ENCODE results near the gene CACNA2D2. TPM values are rescaled to one million over a fixed set of nuclear protein-coding genes. Genes with fewer than 3 reads are reported as not detected.

CACNA2D2 gene
- total RNA-seq, 1 donor from 2014 or later = 4.3 TPM

GRCh38 chr3:50417637-50418033, 85.8 kb downstream of the CACNA2D2 start:
- Histone ChIP-seq H3F3A (ENCODE audit: low read depth) (no peaks in the 10 kb centered on the region), H3K4me2 (no peak overlapping the region), H4K20me1 (ENCODE audit: low read depth) (no peaks in the 10 kb centered on the region), H3K4me3 (no peak overlapping the region), H2AFZ (replicated peaks) (no peak overlapping the region), H3K9me3 (ENCODE audit: low read depth) (no peaks in the 10 kb centered on the region), H3K4me1 (no peaks in the 10 kb centered on the region), H3K27me3 (no peaks in the 10 kb centered on the region), H3K9ac (no peak overlapping the region), H3K36me3 (no peaks in the 10 kb centered on the region), H3K79me2 (ENCODE audit: low read depth) (no peaks in the 10 kb centered on the region), H3K27ac (no peak overlapping the region)
- no peaks in the 10 kb centered on the region for H3K36me3 Mint-ChIP-seq
- H3K27ac Mint-ChIP-seq = no peak overlapping the region
- H3K4me3 Mint-ChIP-seq = no peak overlapping the region
- peaks cover 2% of the 10 kb centered on the region for H3K27me3 Mint-ChIP-seq (ENCODE audit: insufficient read depth, low read depth)
- TF ChIP-seq EZH2 (IDR thresholded peaks at IDR 0.05) = no peak
- TF ChIP-seq, protein P1, sequence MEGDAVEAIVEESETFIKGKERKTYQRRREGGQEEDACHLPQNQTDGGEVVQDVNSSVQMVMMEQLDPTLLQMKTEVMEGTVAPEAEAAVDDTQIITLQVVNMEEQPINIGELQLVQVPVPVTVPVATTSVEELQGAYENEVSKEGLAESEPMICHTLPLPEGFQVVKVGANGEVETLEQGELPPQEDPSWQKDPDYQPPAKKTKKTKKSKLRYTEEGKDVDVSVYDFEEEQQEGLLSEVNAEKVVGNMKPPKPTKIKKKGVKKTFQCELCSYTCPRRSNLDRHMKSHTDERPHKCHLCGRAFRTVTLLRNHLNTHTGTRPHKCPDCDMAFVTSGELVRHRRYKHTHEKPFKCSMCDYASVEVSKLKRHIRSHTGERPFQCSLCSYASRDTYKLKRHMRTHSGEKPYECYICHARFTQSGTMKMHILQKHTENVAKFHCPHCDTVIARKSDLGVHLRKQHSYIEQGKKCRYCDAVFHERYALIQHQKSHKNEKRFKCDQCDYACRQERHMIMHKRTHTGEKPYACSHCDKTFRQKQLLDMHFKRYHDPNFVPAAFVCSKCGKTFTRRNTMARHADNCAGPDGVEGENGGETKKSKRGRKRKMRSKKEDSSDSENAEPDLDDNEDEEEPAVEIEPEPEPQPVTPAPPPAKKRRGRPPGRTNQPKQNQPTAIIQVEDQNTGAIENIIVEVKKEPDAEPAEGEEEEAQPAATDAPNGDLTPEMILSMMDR (IDR thresholded peaks at IDR 0.05) = no peak
- TF ChIP-seq EZH2phosphoT487 (IDR thresholded peaks at IDR 0.05) = no peak
- no peak for DNase-seq (ENCODE audit: low spot score)
- peaks cover 7% of the 10 kb centered on the region for H3K4me1 Mint-ChIP-seq
- H3K9me3 Mint-ChIP-seq = no peaks in the 10 kb centered on the region

DNA sequence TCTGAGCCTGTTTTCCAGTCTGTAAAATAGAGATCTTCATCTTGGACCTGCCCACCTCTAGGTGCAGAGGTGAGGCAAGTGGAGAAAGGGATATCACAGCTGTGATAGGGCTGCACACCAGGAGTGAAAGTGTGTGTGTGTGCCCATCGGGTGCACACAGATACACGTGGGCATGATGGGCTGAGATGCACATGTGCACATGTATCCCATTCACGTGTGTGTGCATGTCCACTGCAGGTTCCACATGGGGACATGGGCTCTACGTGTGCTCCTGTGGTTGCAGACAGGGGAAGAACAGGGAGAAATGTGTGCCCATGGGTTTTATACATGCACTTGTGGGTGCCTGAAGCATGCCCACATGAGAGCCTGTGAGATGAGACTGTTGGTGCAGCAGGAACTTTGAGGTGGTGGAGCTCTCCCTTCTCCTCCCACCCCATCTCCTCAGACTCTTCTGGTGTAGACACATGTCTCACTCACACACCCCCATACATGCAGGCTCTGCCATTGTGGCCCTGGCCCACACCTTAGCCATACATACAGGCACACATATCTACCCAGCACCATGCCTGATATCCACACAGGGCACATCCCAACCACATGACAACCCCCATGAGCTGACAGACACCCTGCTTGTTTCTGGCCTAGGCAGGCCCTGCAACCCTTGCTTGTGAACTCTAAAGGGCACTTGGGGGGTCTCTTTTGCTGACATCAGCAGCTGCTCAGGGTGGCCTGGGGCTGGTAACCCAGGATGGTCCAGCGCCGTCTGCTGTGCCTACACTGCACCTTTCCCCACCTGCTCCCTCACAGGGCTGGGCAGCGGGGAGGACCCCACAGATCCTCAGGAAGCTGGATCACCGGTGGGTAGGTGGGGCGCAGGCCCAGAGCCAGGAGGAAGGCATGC, 86.4 kb downstream of the CACNA2D2 start:
- Mint-ChIP-seq H3K27me3 (ENCODE audit: insufficient read depth, low read depth) (peaks cover 2% of the 10 kb centered on the region), H3K36me3 (no peaks in the 10 kb centered on the region), H3K27ac (no peak overlapping the region), H3K9me3 (no peaks in the 10 kb centered on the region), H3K4me3 (no peak overlapping the region), H3K4me1 (peaks cover 8% of the 10 kb centered on the region)
- Histone ChIP-seq H3K27me3 (no peaks in the 10 kb centered on the region), H3K27ac (no peak overlapping the region), H3K36me3 (no peaks in the 10 kb centered on the region), H4K20me1 (ENCODE audit: low read depth) (no peaks in the 10 kb centered on the region), H3K9ac (no peak overlapping the region), H3K9me3 (ENCODE audit: low read depth) (no peaks in the 10 kb centered on the region), H3K79me2 (ENCODE audit: low read depth) (no peaks in the 10 kb centered on the region), H3K4me2 (no peak overlapping the region), H3K4me1 (no peaks in the 10 kb centered on the region), H2AFZ (replicated peaks) (no peak overlapping the region), H3K4me3 (no peak overlapping the region), H3F3A (ENCODE audit: low read depth) (no peaks in the 10 kb centered on the region)
- no peak for DNase-seq (ENCODE audit: low spot score)
- no peak for TF ChIP-seq EZH2 (IDR thresholded peaks at IDR 0.05)
- TF ChIP-seq, protein P1 (IDR thresholded peaks at IDR 0.05) = no peak
- TF ChIP-seq EZH2phosphoT487 (IDR thresholded peaks at IDR 0.05) = no peak

DNA sequence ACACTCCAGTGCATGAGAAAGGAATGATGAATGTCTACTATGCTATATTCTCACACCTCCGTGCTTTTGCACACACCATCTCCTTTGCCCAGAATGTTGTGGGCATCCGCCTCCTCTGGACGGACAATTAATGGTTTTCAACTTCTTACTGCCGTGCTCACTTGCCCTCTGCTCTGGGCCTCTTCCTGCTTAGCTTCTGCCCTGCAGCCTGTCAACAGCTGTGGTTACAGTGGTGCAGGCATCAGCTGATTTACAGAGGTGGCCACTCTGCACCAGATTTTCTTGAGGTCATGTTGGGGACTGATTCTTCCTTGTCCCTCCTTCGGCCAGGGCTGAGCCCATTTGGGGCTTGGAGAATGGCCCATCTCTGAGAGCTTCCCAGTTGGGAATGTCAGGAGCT, 87.6 kb downstream of the CACNA2D2 start:
- Histone ChIP-seq H3K36me3 (no peaks in the 10 kb centered on the region), H3K27ac (no peak overlapping the region), H3F3A (ENCODE audit: low read depth) (no peaks in the 10 kb centered on the region), H3K9ac (no peak overlapping the region), H3K79me2 (ENCODE audit: low read depth) (no peaks in the 10 kb centered on the region), H3K4me2 (no peak overlapping the region), H4K20me1 (ENCODE audit: low read depth) (no peaks in the 10 kb centered on the region), H3K4me3 (no peak overlapping the region), H2AFZ (replicated peaks) (no peak overlapping the region), H3K4me1 (no peaks in the 10 kb centered on the region), H3K27me3 (no peaks in the 10 kb centered on the region), H3K9me3 (ENCODE audit: low read depth) (no peaks in the 10 kb centered on the region)
- Mint-ChIP-seq H3K27ac (no peak overlapping the region), H3K36me3 (no peaks in the 10 kb centered on the region), H3K4me1 (peaks cover 10% of the 10 kb centered on the region), H3K27me3 (ENCODE audit: insufficient read depth, low read depth) (peaks cover 2% of the 10 kb centered on the region), H3K4me3 (no peak overlapping the region), H3K9me3 (no peaks in the 10 kb centered on the region)
- no peak for DNase-seq (ENCODE audit: low spot score)
- TF ChIP-seq EZH2phosphoT487 (IDR thresholded peaks at IDR 0.05) (no peak), EZH2 (IDR thresholded peaks at IDR 0.05) (no peak)
- TF ChIP-seq, protein P1 (IDR thresholded peaks at IDR 0.05) = no peak

Measured in neural progenitor cell (in vitro differentiated cells).